K562 (cell line): ENCODE results near the gene ASXL2. TPM values are rescaled to one million over a fixed set of nuclear protein-coding genes. Genes with fewer than 3 reads are reported as not detected.

Source experiments
- ARID4B ChIP-seq: sonication (generic); formaldehyde crosslinking; IDR thresholded peaks from 2 replicates; pipeline ENCODE4 v1.8.0; 2022; ENCODE audit warnings: mild to moderate bottlenecking, missing genetic modification reagents
- CREM ChIP-seq: IDR thresholded peaks from 2 replicates; pipeline ENCODE4 v1.6.1; 2014; ENCODE audit warnings: antibody characterized with exemption, low read depth
- ELF2 ChIP-seq: fragments of 250-450 bp; sonication (Bioruptor Pico); IDR thresholded peaks from 2 replicates; pipeline ENCODE4 v1.5.0; 2021; ENCODE audit warnings: mild to moderate bottlenecking
- ETV6 ChIP-seq, 3 experiments: fragments of 150-350 bp in 1 of 3; sonication (generic) in 1 of 3; formaldehyde crosslinking in 1 of 3; IDR thresholded peaks; 2 replicates each; pipeline versions ENCODE4 v1.6.1 to v1.8.0; 2014 to 2022; ENCODE audit warnings: borderline replicate concordance in 2 of 3, low read depth in 2 of 3, antibody characterized with exemption in 1 of 3, low read length in 1 of 3, mild to moderate bottlenecking in 1 of 3, missing genetic modification reagents in 1 of 3
- HDAC8 ChIP-seq: fragments of 450-650 bp; IDR thresholded peaks from 2 replicates; pipeline ENCODE4 v1.6.1; 2016; ENCODE audit warnings: mild to moderate bottlenecking, missing genetic modification characterization, moderate library complexity, missing compliant biosample characterization
- NEUROD1 ChIP-seq: fragments of 150-350 bp; IDR thresholded peaks from 2 replicates; pipeline ENCODE4 v1.6.1; 2014; ENCODE audit warnings: borderline replicate concordance, low read length, low read depth; ENCODE audit not compliant: partially characterized antibody
- NR2C1 ChIP-seq, 2 experiments: fragments of 450-650 bp; IDR thresholded peaks; 2 replicates each; pipeline ENCODE4 v1.6.1; 2017; ENCODE audit warnings: mild to moderate bottlenecking in 2 of 2, antibody characterized with exemption in 1 of 2, inconsistent platforms in 1 of 2, missing compliant biosample characterization in 1 of 2, missing genetic modification characterization in 1 of 2
- RFX1 ChIP-seq: fragments of 450-650 bp; IDR thresholded peaks from 2 replicates; pipeline ENCODE4 v1.6.1; 2016; ENCODE audit warnings: mild to moderate bottlenecking, moderate library complexity
- RFX7 ChIP-seq: fragments of 250-450 bp; sonication (Bioruptor Pico); IDR thresholded peaks from 2 replicates; pipeline ENCODE4 v1.5.1; 2021; ENCODE audit warnings: mild to moderate bottlenecking
- SRF ChIP-seq, 2 experiments: fragments of 250-450, 450-650 bp in 1 of 2; sonication (Bioruptor Pico) in 1 of 2; sonication (generic) in 1 of 2; formaldehyde crosslinking; IDR thresholded peaks; 2 replicates each; pipeline versions ENCODE4 v1.5.0 to v1.5.1; 2020 to 2022; ENCODE audit warnings: mild to moderate bottlenecking in 1 of 2, missing genetic modification reagents in 1 of 2
- SRSF3 ChIP-seq: fragments of 200-400 bp; formaldehyde crosslinking; IDR thresholded peaks from 2 replicates; pipeline ENCODE4 v1.6.1; 2016; ENCODE audit warnings: mild to moderate bottlenecking, low read length, moderate library complexity; ENCODE audit not compliant: insufficient read depth
- TEAD1 ChIP-seq, 2 experiments: fragments of 450-650 bp in 1 of 2; sonication (generic) in 1 of 2; formaldehyde crosslinking; IDR thresholded peaks; 2 replicates each; pipeline versions ENCODE4 v1.4.0 to v1.8.0; 2020 to 2022; ENCODE audit warnings: mild to moderate bottlenecking in 2 of 2, missing genetic modification reagents in 1 of 2
- THAP12 ChIP-seq: fragments of 250-450 bp; sonication (Bioruptor Pico); IDR thresholded peaks from 2 replicates; pipeline ENCODE4 v1.9.0; 2021; ENCODE audit warnings: mild to moderate bottlenecking, inconsistent platforms
- XRCC4 ChIP-seq: IDR thresholded peaks from one replicate; pipeline ENCODE4 v1.6.1; 2011; ENCODE audit not compliant: insufficient read depth, insufficient read length; ENCODE audit errors: extremely low read depth
- ZBTB2 ChIP-seq: fragments of 450-650 bp; IDR thresholded peaks from 2 replicates; pipeline ENCODE4 v1.6.1; 2016; ENCODE audit warnings: antibody characterized with exemption
- ZNF311 ChIP-seq: fragments of 250-450 bp; sonication (Bioruptor Pico); IDR thresholded peaks from 2 replicates; pipeline ENCODE4 v1.4.0; 2020; ENCODE audit warnings: mild to moderate bottlenecking, moderate library complexity
- ZNF696 ChIP-seq: fragments of 250-450 bp; sonication (Bioruptor Pico); conservative IDR thresholded peaks from 2 replicates; pipeline ENCODE4 v1.4.0; 2020; ENCODE audit warnings: mild to moderate bottlenecking, moderate library complexity
- polyA plus RNA-seq, 8 experiments: library from polyadenylated mRNA; depleted of rRNA in 4 of 8; stranded (reverse) in 5 of 8; unstranded in 3 of 8; fragments of >200 nt; fragmentation: Nextera tagmentation in 2 of 8; fragmentation: Illumina TruSeq in 1 of 8; extraction: Ambion mirVana in 2 of 8; extraction: Trizol in 1 of 8; gene quantifications; 2 replicates each; pipeline versions ENCODE4 v1.2.1 to v1.2.3, GENCODE V29; 2011 to 2014; ENCODE audit warnings: inconsistent platforms in 1 of 8, missing spikeins in 1 of 8
- total RNA-seq, 7 experiments: library from RNA; depleted of rRNA in 6 of 7; stranded (reverse); fragments of >200 nt in 6 of 7; fragmentation: Illumina TruSeq in 2 of 7; extraction: Trizol in 2 of 7; gene quantifications; 2 replicates each; pipeline versions ENCODE4 v1.2.1 to v1.2.3, GENCODE V29; 2011 to 2021; ENCODE audit warnings: low replicate concordance in 1 of 7

ASXL2 gene
- total and polyA plus RNA-seq, 9 of the 15 experiments (the other 6 are each of a cell fraction or from before 2014, with no cell fraction given) = 2.2 to 25.9 (median 9.0) TPM

- TF ChIP-seq TEAD1 (CRISPR knock-in tag; IDR thresholded peaks at IDR 0.05) = peak in 1 of 2 experiments; percentile 55; a peak in 1 of 4 replicates
- TF ChIP-seq ZNF696 (CRISPR knock-in tag) = no peak
- no peak; the same call in 1 of the 2 replicates for TF ChIP-seq RFX1
- no peak for TF ChIP-seq RFX7 (CRISPR knock-in tag)
- TF ChIP-seq XRCC4 = no peak
- TF ChIP-seq ZBTB2 = peak; percentile 89
- TF ChIP-seq NR2C1 (IDR thresholded peaks at IDR 0.05) = no peak
- TF ChIP-seq NR2C1 (tag; IDR thresholded peaks at IDR 0.05) = no peak
- no peak for TF ChIP-seq THAP12
- TF ChIP-seq SRF (CRISPR knock-in tag; IDR thresholded peaks at IDR 0.05) = peak in 1 of 2 experiments; percentile 25; a peak in 2 of 4 replicates
- TF ChIP-seq ARID4B = no peak; the same call in 1 of the 2 replicates
- TF ChIP-seq ETV6 (IDR thresholded peaks at IDR 0.05; ENCODE audit: borderline replicate concordance in 1 of 2, low read depth in 2 of 2, low read length in 1 of 2) = peak in 1 of 2 experiments; percentile 44; a peak in 1 of 4 replicates
- TF ChIP-seq ETV6 (CRISPR knock-in tag; IDR thresholded peaks at IDR 0.05; ENCODE audit: borderline replicate concordance) = no peak
- peak; percentile 83 for TF ChIP-seq CREM
- no peak for TF ChIP-seq SRSF3
- no peak for TF ChIP-seq NEUROD1
- TF ChIP-seq ZNF311 (CRISPR knock-in tag) = no peak
- no peak for TF ChIP-seq HDAC8 (tag)
- peak; percentile 52 for TF ChIP-seq ELF2 (CRISPR knock-in tag)
These were observed at the start of gene ASXL2 (continued) for GRCh38 chr2:25878361-25879132.
